WERI-Rb-1 (cell line): Measurements from ENCODE around the gene HGD.
"Not testable (repeated sequence)": the region's sequence is repeated elsewhere in the genome, so short reads cannot be mapped to it uniquely, and the experiment has no call there.

Source experiments
- DNase-seq: peaks from one replicate; pipeline ENCODE4 v3.0.0-alpha.2; 2020
- H3K27ac ChIP-seq: fragments of 250-450 bp; sonication (Bioruptor Pico); 2 replicates; pipeline ENCODE4 v1.5.1; 2020; ENCODE audit warnings: mild to moderate bottlenecking, moderate library complexity
- H3K27me3 ChIP-seq: fragments of 250-450 bp; sonication (Bioruptor Pico); 2 replicates; pipeline ENCODE4 v1.5.1; 2021; ENCODE audit warnings: mild to moderate bottlenecking, low read depth, moderate library complexity; ENCODE audit not compliant: insufficient read depth, severe bottlenecking
- H3K36me3 ChIP-seq: fragments of 250-450 bp; sonication (Bioruptor Pico); 2 replicates; pipeline ENCODE4 v1.5.1; 2020; ENCODE audit warnings: mild to moderate bottlenecking, moderate library complexity
- H3K4me3 ChIP-seq: 2 replicates; pipeline ENCODE4 v1.5.1; 2011; ENCODE audit warnings: low read depth, mild to moderate bottlenecking, control low read depth, low read length
- H3K9me3 ChIP-seq: fragments of 250-450 bp; sonication (Bioruptor Pico); 2 replicates; pipeline ENCODE4 v1.5.1; 2021; ENCODE audit warnings: mild to moderate bottlenecking, moderate library complexity; ENCODE audit not compliant: severe bottlenecking
- CTCF ChIP-seq: IDR thresholded peaks from 2 replicates; pipeline ENCODE4 v1.5.1; 2011; ENCODE audit warnings: low read depth, mild to moderate bottlenecking, control low read depth, inconsistent platforms, low read length

HGD gene

DNA sequence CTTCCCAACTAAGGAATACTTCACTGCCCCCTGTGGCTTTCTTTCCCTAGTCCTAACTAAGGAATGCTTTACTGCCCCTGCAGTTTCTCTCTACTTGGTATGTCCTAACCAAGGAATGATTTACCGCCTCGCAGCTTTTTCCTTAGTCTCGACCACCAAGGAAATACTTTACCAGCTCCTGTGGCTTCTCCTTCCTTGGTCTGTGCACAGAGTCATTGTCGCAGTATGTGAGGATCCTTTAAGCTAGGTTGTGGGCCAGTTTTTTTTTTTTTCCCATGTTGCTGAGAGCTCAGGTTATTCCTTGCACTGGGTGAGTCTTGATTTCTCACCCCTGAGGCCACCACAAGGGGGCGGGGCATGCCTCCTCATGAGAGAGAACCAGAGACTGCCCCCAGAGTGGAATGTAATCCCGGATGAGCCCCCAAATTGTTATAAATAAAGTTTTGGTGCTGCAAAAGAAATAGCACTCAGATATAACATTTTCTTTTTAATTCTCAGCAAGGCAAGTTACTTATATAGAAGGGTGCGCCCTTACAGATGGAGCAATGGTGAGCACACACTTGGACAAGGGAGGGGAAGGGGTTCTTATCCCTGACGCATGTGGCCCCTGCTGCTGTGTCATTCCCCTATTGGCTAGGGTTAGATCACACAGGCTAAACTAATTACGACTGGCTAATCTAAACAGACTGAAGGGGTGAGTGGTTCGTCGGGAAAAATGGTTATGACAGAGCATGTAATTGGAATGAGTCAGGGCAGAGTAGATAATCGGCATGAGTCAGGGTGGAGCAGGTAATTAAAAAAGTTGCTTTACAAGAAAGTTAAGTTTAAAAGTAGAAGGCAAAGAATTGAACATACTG, 58.9 kb downstream of the HGD start:
- Histone ChIP-seq H3K4me3 (no peak overlapping the region), H3K27me3 (no peaks in the 10 kb centered on the region), H3K36me3 (no peaks in the 10 kb centered on the region), H3K9me3 (peaks cover 15% of the 10 kb centered on the region), H3K27ac (no peak overlapping the region)
- TF ChIP-seq CTCF: peak; percentile 42; the same call in 1 of the 2 replicates
- peak; percentile 69 for DNase-seq

DNA sequence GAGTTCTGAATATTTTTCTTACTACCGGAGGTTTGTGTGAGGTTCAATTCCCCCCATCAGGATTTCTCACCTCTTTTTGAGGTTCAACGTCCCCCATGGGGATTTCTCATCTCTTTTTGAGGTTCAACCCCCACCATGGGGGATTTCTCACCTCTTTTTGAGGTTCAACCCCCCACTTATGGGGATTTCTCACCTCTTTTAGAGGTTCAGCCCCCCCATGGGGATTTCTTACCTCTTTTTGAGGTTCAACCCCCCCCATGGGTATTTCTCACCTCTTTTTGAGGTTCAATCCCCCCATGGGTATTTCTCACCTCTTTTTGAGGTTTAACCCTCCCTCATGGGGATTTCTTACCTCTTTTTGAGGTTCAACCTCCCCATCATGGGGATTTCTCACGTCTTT, 59.6 kb downstream of the HGD start:
- Histone ChIP-seq H3K27me3 (no peaks in the 10 kb centered on the region), H3K9me3 (peaks cover 15% of the 10 kb centered on the region), H3K4me3 (no peak overlapping the region), H3K27ac (no peak overlapping the region), H3K36me3 (no peaks in the 10 kb centered on the region)
- TF ChIP-seq CTCF: no peak
- no peak for DNase-seq

DNA sequence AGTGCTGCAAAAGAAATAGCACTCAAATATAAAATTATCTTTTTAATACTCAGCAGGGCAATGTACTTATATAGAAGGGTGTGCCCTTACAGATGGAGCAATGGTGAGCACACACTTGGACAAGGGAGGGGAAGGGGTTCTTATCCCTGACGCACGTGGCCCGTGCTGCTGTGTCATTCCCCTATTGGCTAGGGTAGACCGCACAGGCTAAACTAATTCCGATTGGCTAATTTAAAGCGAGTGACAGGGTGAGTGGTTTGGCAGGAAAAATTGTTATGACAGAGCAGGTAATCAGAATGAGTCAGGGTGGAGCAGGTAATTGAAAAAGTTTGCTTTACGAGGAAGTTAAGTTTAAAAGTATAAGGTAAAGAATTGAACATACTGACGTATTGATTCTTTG, 65.3 kb downstream of the HGD start:
- not testable (repeated sequence) for H3K27ac ChIP-seq, DNase-seq

GRCh38 chr3:120615847-120616609, 66.0 kb downstream of the HGD start:
- Histone ChIP-seq H3K4me3 (no peak overlapping the region), H3K27ac (no peak overlapping the region)
- DNase-seq: no peak

More for the DNA sequence above, 65.3 kb downstream of the HGD start:
- H3K27me3 ChIP-seq, H3K4me3 ChIP-seq, H3K9me3 ChIP-seq, H3K36me3 ChIP-seq: not testable (repeated sequence)

GRCh38 chr3:120614765-120615164, 67.3 kb downstream of the HGD start:
- TF ChIP-seq CTCF: no peak
- Histone ChIP-seq H3K27ac (no peak overlapping the region), H3K36me3 (no peaks in the 10 kb centered on the region), H3K9me3 (no peaks in the 10 kb centered on the region), H3K27me3 (no peaks in the 10 kb centered on the region), H3K4me3 (no peak overlapping the region)
- DNase-seq: no peak

More at GRCh38 chr3:120615847-120616609, 66.0 kb downstream of the HGD start:
- Histone ChIP-seq H3K27me3 (no peaks in the 10 kb centered on the region), H3K36me3 (no peaks in the 10 kb centered on the region), H3K9me3 (no peaks in the 10 kb centered on the region)
- TF ChIP-seq CTCF: no peak

DNA sequence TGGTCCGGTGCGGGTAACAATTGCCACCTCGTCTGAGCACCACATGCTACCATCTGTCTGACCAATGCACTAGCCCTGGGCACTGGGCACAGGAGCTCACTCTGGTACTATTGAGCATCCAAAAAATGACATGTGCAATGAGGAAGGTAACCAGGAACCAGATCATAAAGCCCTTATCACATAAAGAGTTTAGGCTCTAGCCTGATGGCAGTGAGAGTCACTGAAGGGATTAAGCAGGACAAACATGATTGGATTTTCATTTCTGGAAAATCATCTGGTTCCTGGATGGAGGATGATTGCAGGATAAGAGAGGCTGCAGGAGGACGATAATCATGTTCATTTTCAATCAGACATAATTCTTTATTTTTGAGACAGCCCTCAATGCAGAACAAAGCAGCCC, 73.5 kb downstream of the HGD start:
- Histone ChIP-seq H3K27ac (no peak overlapping the region), H3K27me3 (no peaks in the 10 kb centered on the region), H3K4me3 (no peak overlapping the region), H3K36me3 (no peaks in the 10 kb centered on the region), H3K9me3 (no peaks in the 10 kb centered on the region)
- no peak for DNase-seq
- TF ChIP-seq CTCF: no peak
